GM23338 (cell line): ENCODE results near the gene PTPRB. TPM values are rescaled to one million over a fixed set of nuclear protein-coding genes. Genes with fewer than 3 reads are reported as not detected.
A peak's percentile ranks its signal among the peaks of the same experiment; 100 is the strongest.

Experiments
- ATAC-seq: fragments of 200-7000 bp; cut with Tn5 transposase; 3 replicates; pipeline ENCODE4 v1.9.1; 2020
- DNase-seq: peaks from one replicate; pipeline ENCODE4 v3.0.0-alpha.2; 2015; ENCODE audit warnings: low spot score
- H2AFZ ChIP-seq: fragments of 200-600 bp; sonication (generic); 2 replicates; pipeline ENCODE4 v1.8.0; 2016; ENCODE audit warnings: antibody characterized with exemption, mild to moderate bottlenecking, moderate library complexity
- H3F3A ChIP-seq: fragments of 200-600 bp; sonication (generic); replicated peaks from 2 replicates; pipeline ENCODE4 v1.8.0; 2017; ENCODE audit warnings: antibody characterized with exemption, mixed run types, low read depth
- H3K27ac ChIP-seq: fragments of 200-600 bp; sonication (generic); 2 replicates; pipeline ENCODE4 v1.6.1; 2016; ENCODE audit warnings: low read depth
- H3K27me3 ChIP-seq: fragments of 200-600 bp; sonication (generic); 2 replicates; pipeline ENCODE4 v1.8.0; 2016; ENCODE audit warnings: mild to moderate bottlenecking, mixed run types, moderate library complexity; ENCODE audit not compliant: insufficient read depth
- H3K36me3 ChIP-seq: fragments of 200-600 bp; sonication (generic); 2 replicates; pipeline ENCODE4 v1.8.0; 2016; ENCODE audit warnings: mild to moderate bottlenecking; ENCODE audit not compliant: insufficient read depth
- H3K4me1 ChIP-seq: fragments of 200-600 bp; sonication (generic); 2 replicates; pipeline ENCODE4 v1.8.0; 2016; ENCODE audit warnings: mild to moderate bottlenecking, moderate library complexity; ENCODE audit not compliant: insufficient read depth
- H3K4me2 ChIP-seq: fragments of 200-600 bp; sonication (generic); 2 replicates; pipeline ENCODE4 v1.7.1; 2017; ENCODE audit warnings: mixed run types
- H3K4me3 ChIP-seq: fragments of 200-600 bp; sonication (generic); 2 replicates; pipeline ENCODE4 v1.6.1; 2016; ENCODE audit warnings: mixed run types
- H3K79me2 ChIP-seq: fragments of 200-600 bp; sonication (generic); replicated peaks from 2 replicates; pipeline ENCODE4 v1.8.0; 2017; ENCODE audit warnings: mild to moderate bottlenecking; ENCODE audit not compliant: insufficient read depth
- H3K9me2 ChIP-seq: fragments of 200-600 bp; sonication (generic); 2 replicates; pipeline ENCODE4 v1.8.0; 2017; ENCODE audit not compliant: insufficient read depth
- H4K20me1 ChIP-seq: fragments of 200-600 bp; sonication (generic); replicated peaks from 2 replicates; pipeline ENCODE4 v1.8.0; 2017; ENCODE audit warnings: mild to moderate bottlenecking; ENCODE audit not compliant: insufficient read depth
- H3K27ac Mint-ChIP-seq: 2 replicates; pipeline ENCODE4 v1.8.0; 2020; ENCODE audit warnings: inconsistent platforms, mild to moderate bottlenecking, moderate library complexity, mixed read lengths
- H3K27me3 Mint-ChIP-seq: 3 replicates; pipeline ENCODE4 v1.8.0; 2022; ENCODE audit warnings: low read depth, mild to moderate bottlenecking, moderate library complexity, mixed read lengths, inconsistent platforms; ENCODE audit not compliant: insufficient read depth, poor library complexity
- H3K36me3 Mint-ChIP-seq: 3 replicates; pipeline ENCODE4 v1.8.0; 2021; ENCODE audit warnings: low read depth, mild to moderate bottlenecking, inconsistent platforms, moderate library complexity, mixed read lengths
- H3K4me1 Mint-ChIP-seq: 3 replicates; pipeline ENCODE4 v1.8.0; 2020; ENCODE audit warnings: mild to moderate bottlenecking, inconsistent platforms, mixed read lengths
- H3K4me3 Mint-ChIP-seq: 3 replicates; pipeline ENCODE4 v1.8.0; 2021; ENCODE audit warnings: moderate library complexity, mild to moderate bottlenecking, inconsistent platforms, mixed read lengths
- H3K9me3 Mint-ChIP-seq: 3 replicates; pipeline ENCODE4 v1.8.0; 2020; ENCODE audit warnings: moderate library complexity, mild to moderate bottlenecking, inconsistent platforms, mixed read lengths
- JUNB ChIP-seq: IDR thresholded peaks from one replicate; pipeline ENCODE4 v1.6.1; 2016; ENCODE audit warnings: antibody characterized with exemption; ENCODE audit not compliant: unreplicated experiment
- POLR2AphosphoS5 ChIP-seq: IDR thresholded peaks from 2 replicates; pipeline ENCODE4 v1.6.1; 2016; ENCODE audit warnings: antibody characterized with exemption, low read depth
- STAT1 ChIP-seq: IDR thresholded peaks from one replicate; pipeline ENCODE4 v1.6.1; 2016; ENCODE audit warnings: antibody characterized with exemption; ENCODE audit not compliant: unreplicated experiment
- ZNF331 ChIP-seq: fragments of 250-450 bp; sonication (Bioruptor Pico); IDR thresholded peaks from 2 replicates; pipeline ENCODE4 v1.5.0; 2020; ENCODE audit warnings: low read depth, mild to moderate bottlenecking, moderate library complexity
- polyA plus RNA-seq: library from polyadenylated mRNA; unstranded; fragments of >200 nt; fragmentation: Nextera tagmentation; extraction: Ambion mirVana; gene quantifications from 2 replicates; pipeline ENCODE4 v1.2.1, GENCODE V29; 2016
- total RNA-seq: library from RNA; depleted of rRNA; stranded (reverse); fragments of >200 nt; shearing (Covaris generic); gene quantifications from 2 replicates; pipeline ENCODE4 v1.2.3, GENCODE V29; 2014
- TF ChIP-seq, protein P1 (sequence below), 2 experiments: fragments of 200-600 bp in 1 of 2; sonication (generic) in 1 of 2; conservative IDR thresholded peaks; 2 replicates each; pipeline versions ENCODE4 v1.5.1 to v1.6.1; 2016 to 2017; ENCODE audit warnings: antibody characterized with exemption in 2 of 2, low read depth in 2 of 2, mild to moderate bottlenecking in 2 of 2, moderate library complexity in 1 of 2
- TF ChIP-seq, protein P2 (sequence below): fragments of 250-450 bp; sonication (Bioruptor Pico); IDR thresholded peaks from 2 replicates; pipeline ENCODE4 v1.5.0; 2020; ENCODE audit warnings: mild to moderate bottlenecking, moderate library complexity

Gene PTPRB
- total and polyA plus RNA-seq, 2 experiments from 2014 or later, result 0.13 to 1.7 TPM

DNA sequence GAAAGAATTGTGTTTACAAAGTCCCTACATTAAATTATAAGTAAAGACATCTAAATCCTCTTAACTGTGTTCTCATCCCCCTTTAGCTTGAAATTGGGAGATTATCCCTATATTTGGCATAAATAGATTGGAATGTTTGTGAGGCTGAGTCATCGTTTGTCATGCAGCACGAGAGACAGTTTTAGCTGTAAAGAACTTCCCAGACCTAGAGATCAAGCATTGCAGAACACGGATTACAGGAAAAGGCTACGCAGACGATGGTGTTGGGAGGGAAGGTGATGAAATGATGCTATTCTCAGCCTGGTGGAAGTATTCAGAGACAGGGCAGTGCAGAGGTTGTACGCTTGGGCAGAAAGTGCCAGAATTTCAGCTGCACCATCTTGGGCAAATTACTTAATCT lies 93.8 kb downstream of the PTPRB start:
- Histone ChIP-seq H3K27ac (no peak overlapping the region), H3K79me2 (no peaks in the 10 kb centered on the region), H3K9me2 (no peaks in the 10 kb centered on the region), H2AFZ (peak overlapping the region; percentile 8; the same call in 1 of the 2 replicates), H3F3A (no peaks in the 10 kb centered on the region), H3K4me3 (no peak overlapping the region), H3K36me3 (no peaks in the 10 kb centered on the region), H3K4me1 (no peaks in the 10 kb centered on the region), H4K20me1 (no peaks in the 10 kb centered on the region), H3K27me3 (no peaks in the 10 kb centered on the region), H3K4me2 (no peak overlapping the region)
- no peaks in the 10 kb centered on the region for H3K36me3 Mint-ChIP-seq
- no peak for ATAC-seq
- peak; percentile 8 for DNase-seq
- no peaks in the 10 kb centered on the region for H3K9me3 Mint-ChIP-seq
- peaks cover 1% of the 10 kb centered on the region for H3K27me3 Mint-ChIP-seq
- no peak overlapping the region for H3K4me3 Mint-ChIP-seq
- H3K27ac Mint-ChIP-seq, result no peak overlapping the region
- TF ChIP-seq JUNB (no peak), ZNF331 (CRISPR knock-in tag) (no peak), POLR2AphosphoS5 (no peak), STAT1 (no peak)
- TF ChIP-seq, protein P1, sequence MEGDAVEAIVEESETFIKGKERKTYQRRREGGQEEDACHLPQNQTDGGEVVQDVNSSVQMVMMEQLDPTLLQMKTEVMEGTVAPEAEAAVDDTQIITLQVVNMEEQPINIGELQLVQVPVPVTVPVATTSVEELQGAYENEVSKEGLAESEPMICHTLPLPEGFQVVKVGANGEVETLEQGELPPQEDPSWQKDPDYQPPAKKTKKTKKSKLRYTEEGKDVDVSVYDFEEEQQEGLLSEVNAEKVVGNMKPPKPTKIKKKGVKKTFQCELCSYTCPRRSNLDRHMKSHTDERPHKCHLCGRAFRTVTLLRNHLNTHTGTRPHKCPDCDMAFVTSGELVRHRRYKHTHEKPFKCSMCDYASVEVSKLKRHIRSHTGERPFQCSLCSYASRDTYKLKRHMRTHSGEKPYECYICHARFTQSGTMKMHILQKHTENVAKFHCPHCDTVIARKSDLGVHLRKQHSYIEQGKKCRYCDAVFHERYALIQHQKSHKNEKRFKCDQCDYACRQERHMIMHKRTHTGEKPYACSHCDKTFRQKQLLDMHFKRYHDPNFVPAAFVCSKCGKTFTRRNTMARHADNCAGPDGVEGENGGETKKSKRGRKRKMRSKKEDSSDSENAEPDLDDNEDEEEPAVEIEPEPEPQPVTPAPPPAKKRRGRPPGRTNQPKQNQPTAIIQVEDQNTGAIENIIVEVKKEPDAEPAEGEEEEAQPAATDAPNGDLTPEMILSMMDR (conservative IDR thresholded peaks at IDR 0.05; ENCODE audit: low read depth in 2 of 2), result no peak
- TF ChIP-seq, protein P2, sequence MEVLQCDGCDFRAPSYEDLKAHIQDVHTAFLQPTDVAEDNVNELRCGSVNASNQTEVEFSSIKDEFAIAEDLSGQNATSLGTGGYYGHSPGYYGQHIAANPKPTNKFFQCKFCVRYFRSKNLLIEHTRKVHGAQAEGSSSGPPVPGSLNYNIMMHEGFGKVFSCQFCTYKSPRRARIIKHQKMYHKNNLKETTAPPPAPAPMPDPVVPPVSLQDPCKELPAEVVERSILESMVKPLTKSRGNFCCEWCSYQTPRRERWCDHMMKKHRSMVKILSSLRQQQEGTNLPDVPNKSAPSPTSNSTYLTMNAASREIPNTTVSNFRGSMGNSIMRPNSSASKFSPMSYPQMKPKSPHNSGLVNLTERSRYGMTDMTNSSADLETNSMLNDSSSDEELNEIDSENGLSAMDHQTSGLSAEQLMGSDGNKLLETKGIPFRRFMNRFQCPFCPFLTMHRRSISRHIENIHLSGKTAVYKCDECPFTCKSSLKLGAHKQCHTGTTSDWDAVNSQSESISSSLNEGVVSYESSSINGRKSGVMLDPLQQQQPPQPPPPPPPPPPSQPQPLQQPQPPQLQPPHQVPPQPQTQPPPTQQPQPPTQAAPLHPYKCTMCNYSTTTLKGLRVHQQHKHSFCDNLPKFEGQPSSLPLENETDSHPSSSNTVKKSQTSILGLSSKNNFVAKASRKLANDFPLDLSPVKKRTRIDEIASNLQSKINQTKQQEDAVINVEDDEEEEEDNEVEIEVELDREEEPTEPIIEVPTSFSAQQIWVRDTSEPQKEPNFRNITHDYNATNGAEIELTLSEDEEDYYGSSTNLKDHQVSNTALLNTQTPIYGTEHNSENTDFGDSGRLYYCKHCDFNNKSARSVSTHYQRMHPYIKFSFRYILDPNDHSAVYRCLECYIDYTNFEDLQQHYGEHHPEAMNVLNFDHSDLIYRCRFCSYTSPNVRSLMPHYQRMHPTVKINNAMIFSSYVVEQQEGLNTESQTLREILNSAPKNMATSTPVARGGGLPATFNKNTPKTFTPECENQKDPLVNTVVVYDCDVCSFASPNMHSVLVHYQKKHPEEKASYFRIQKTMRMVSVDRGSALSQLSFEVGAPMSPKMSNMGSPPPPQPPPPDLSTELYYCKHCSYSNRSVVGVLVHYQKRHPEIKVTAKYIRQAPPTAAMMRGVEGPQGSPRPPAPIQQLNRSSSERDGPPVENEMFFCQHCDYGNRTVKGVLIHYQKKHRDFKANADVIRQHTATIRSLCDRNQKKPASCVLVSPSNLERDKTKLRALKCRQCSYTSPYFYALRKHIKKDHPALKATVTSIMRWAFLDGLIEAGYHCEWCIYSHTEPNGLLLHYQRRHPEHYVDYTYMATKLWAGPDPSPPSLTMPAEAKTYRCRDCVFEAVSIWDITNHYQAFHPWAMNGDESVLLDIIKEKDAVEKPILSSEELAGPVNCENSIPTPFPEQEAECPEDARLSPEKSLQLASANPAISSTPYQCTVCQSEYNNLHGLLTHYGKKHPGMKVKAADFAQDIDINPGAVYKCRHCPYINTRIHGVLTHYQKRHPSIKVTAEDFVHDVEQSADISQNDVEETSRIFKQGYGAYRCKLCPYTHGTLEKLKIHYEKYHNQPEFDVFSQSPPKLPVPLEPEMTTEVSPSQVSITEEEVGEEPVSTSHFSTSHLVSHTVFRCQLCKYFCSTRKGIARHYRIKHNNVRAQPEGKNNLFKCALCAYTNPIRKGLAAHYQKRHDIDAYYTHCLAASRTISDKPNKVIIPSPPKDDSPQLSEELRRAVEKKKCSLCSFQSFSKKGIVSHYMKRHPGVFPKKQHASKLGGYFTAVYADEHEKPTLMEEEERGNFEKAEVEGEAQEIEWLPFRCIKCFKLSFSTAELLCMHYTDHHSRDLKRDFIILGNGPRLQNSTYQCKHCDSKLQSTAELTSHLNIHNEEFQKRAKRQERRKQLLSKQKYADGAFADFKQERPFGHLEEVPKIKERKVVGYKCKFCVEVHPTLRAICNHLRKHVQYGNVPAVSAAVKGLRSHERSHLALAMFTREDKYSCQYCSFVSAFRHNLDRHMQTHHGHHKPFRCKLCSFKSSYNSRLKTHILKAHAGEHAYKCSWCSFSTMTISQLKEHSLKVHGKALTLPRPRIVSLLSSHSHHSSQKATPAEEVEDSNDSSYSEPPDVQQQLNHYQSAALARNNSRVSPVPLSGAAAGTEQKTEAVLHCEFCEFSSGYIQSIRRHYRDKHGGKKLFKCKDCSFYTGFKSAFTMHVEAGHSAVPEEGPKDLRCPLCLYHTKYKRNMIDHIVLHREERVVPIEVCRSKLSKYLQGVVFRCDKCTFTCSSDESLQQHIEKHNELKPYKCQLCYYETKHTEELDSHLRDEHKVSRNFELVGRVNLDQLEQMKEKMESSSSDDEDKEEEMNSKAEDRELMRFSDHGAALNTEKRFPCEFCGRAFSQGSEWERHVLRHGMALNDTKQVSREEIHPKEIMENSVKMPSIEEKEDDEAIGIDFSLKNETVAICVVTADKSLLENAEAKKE (CRISPR knock-in tag), result no peak
- peaks cover 2% of the 10 kb centered on the region; the same call in 2 of the 3 replicates for H3K4me1 Mint-ChIP-seq
